NCI-H1417 (cell line): ENCODE data around the gene CHST1.

ENCODE experiments used
- DNase-seq, 3 experiments: peaks; one replicate each; lab custom pipeline; 2025; lab: John Stamatoyannopoulos, UW

The CHST1 gene

DNA sequence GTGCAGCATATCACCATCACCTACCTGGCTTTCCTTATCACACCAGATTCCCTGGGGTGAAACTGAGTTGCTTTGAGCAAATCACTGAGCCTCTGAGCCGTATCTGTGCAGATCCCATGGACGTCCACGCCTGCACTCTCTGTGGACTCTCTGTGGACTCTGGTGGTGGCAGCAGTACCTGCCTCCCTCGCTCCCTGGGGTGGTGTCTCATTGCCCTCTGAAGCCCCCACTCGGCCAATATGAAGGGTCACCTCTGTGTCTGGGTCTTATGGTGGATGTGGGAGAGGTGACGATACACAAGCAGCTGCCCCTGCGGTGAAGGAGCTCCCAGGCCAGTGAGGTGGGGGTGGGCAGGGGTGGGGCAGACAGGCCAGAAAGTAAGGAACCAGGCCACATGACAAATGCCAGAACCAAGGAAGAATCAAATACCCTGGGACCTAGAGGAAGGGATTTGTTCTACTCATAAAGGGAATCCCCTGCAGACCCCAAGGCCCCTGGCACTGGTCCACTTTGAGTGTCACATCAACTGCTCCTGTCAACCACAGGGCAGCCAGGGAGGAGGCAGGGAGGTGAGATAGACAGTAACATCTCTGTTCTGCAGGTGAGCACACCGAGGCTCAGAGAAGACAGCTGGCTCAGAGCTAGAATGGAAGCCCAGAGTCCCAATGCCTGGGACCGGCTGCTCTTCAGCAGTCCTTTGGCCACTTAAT lies 9.2 kb upstream of the CHST1 start:
- DNase-seq: no peak

GRCh38 chr11:45673441-45673840 lies 8.0 kb upstream of the CHST1 start:
- no peak for DNase-seq

DNA sequence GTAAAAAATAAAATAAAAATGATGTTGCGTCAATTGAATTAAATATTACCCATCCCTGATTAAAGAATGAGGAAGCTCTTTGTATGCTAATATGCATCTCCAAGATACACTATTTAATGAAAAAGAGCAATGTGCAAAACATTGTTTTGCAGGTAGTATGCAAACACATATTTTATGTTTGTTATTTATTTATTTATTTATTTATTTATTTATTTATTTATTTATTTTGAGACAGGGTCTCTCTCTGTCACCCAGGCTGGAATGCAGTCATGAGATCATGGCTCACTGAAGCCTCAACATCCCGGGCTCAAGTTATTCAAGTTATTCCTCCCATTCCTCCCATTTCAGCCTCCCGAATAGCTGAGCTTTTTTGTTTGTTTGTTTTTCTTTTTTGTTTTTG lies 7.2 kb upstream of the CHST1 start:
- no peak for DNase-seq

DNA sequence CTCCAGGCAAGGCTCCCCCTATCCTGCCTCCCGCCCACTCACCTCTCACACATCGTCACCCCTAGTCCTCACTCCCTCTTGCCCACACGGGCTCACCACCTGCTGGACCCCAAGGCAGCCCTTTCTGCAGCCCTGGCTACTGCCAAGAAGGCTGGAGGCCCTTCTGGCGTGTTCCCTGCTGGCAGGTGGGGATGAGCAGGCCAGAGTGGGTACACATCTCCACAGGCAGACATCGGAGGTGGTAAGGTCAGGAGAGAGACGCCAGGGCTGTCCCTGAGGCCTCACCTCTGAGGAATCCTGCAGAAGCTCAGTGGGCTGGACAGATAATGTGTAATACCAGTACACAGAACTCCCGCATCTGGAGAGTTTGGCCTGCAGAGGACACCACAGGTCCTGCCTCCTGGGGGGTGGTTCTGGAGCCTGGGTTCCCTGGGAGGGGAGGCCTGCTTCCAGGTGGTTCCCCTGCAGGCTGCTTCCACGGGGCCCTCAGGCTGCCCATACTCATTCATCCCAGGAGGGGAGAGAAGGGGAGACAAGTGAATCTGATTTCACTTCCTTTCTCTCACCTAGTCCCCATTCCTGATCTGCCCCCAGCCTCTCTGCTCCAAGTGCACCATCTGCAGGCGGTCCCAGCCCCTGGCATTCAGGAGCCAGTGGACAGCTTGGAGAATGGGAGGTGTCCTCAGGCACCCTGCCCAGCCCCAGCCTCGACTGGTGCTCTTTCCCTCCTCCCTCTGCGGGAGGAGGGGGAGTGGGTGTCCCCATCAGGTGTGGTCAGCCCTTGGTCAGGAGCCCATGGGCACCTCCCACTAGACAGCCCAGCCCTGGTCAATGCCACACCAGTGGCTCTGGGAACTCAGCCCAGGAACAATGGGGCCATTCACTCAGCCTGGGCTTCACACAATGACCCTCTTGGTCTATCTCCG lies 6.1 kb upstream of the CHST1 start:
- peak in 1 of 3 experiments; percentile 2 for DNase-seq

- DNase-seq: no peak
These were observed 5.1 kb upstream of the CHST1 start for GRCh38 chr11:45670386-45671135.

GRCh38 chr11:45669956-45670355 lies 4.5 kb upstream of the CHST1 start:
- no peak for DNase-seq

- peak in 1 of 3 experiments; percentile 34 for DNase-seq
These were observed 3.7 kb upstream of the CHST1 start for GRCh38 chr11:45669146-45669545.

DNA sequence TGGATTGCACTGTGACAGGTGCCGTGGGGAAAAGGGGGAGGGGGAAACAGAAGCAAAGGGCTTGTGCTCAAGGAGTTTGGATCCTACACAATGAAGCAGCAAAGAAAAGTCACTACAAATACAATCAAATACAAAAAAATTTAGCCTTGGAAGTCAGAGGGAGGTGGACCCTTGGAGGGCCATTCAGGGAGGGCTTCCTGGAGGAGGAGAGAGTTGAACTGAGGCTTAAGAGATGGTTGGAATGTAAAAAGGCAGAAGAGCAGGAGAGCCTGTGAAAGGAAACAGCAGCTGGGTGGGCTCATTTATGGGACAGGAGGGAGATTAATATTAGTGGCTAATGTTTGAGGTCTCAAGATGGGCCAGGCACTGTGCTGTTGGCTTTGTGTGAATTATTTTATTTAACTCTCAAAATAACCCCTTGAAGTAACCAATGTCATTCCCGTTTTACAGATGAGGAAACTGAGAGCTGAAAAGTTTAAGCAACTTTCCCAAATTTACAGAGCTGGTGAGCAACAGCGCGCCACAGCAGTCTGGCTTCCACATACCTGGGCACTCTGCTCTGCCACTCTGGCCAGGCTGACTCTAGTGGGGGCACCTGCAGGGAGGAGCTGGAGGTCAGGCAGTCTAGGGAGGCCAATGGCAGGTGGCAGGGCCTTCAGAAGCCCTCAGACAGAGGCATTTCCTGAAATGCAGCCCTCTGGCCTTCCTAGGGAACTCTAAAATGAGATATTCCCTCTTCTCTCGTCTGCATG lies 2.7 kb upstream of the CHST1 start:
- no peak for DNase-seq

GRCh38 chr11:45666648-45667642 lies 1.5 kb upstream of the CHST1 start:
- peak in 1 of 3 experiments; percentile 25 for DNase-seq

DNA sequence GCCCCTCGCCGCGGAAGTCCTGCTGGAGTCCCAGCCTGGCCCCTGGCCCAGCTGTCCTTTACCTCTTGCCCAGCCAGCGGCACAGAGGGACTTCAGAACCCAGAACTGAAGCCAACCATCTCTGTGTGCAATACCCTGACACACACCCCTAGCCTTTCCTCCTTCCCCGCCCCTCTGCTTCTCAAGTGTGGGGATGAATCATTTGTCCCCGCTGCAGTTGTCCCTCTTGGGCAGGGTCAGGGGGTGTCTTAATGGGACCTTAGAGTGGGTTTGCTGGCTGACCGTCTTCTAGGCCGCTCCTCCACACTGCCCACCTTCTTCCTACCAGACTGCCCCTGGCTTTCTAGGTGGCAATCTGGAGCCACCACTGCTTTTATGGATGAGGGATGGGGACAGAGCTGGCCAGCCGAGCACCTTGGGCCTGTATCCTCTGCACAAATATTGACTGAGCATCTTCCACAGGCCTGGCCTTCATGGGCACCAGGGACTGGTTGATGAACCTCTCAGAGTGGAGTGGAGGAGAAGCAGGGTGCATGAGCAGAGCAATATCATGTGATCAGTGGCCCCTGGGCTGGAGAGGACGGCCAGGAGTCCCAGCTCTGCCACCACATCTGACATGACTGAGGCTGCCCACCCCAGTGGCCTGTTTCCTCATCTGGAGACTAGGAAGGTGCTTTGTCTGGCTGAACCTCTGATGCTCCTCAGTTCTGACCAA lies 668 bp upstream of the CHST1 start:
- no peak for DNase-seq

- DNase-seq: peak in 2 of 3 experiments; percentile 54 to 66
These were observed 831 bp downstream of the CHST1 start for GRCh38 chr11:45664376-45665205.

- DNase-seq: peak in 2 of 3 experiments; percentile 42 to 49
These were observed 1.7 kb downstream of the CHST1 start for GRCh38 chr11:45663486-45664375.

DNA sequence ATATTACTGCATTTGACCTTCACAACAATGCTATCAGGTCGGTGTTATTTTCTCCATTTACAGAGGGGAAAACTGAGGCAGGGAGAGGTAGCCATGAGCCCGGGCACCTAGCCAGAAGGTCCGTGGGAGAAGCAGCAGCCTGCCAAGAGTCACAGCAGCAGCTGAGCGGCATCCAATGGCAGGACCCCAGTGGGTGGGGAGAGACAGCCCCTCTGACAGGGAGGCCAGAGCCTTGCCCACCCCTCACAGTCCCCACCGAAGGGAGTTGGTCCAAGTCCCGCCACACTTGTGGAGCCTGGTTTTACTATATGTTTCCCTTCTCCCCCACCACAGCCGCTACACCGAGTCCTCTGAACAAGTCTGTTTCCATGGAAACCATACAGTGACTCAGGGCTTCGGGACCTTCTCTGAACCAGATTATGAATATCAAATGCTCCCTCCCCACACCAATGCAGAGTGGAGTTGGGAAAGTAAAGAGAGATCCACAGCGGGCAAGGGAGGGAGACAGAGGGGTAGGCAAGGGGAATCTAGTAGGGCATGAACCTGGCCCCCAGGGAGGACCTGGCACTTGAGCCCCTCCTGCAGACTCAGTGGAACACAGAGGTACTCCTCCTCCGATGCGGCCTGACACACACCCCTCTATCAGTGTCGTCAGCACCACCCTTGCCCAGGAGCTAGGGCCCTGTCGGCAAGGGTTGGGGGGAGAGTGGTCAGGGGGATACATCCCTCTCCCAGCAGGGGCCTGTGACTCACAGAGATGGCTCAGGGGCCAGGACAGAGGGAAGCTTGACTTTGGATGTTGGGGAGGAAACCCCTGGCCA lies 2.5 kb downstream of the CHST1 start:
- DNase-seq: peak in 1 of 3 experiments; percentile 42

GRCh38 chr11:45662096-45662664 lies 3.2 kb downstream of the CHST1 start:
- peak in 1 of 3 experiments; percentile 17 for DNase-seq

GRCh38 chr11:45661439-45662055 lies 3.9 kb downstream of the CHST1 start:
- DNase-seq: no peak
